Activated naive CD4-positive, alpha-beta T cell treated with anti-CD3 and anti-CD28 coated beads for 36 hours (primary cell): Measurements from ENCODE around the gene ACSL6. TPM values are rescaled to one million over a fixed set of nuclear protein-coding genes. Genes with fewer than 3 reads are reported as not detected.

ENCODE experiments used
- CTCF ChIA-PET: fragments of 350-600 bp; sonication (Branson Sonifier 250); formaldehyde crosslinking; loops from one replicate; lab custom pipeline; 2021; ENCODE audit warnings: antibody characterized with exemption; lab: Charles Lee
- DNase-seq: peaks from one replicate; pipeline ENCODE4 v3.0.0-alpha.2; 2020
- H3K27ac Mint-ChIP-seq: one replicate; pipeline ENCODE4 v1.8.0; 2021; ENCODE audit warnings: mild to moderate bottlenecking, mixed read lengths
- H3K27me3 Mint-ChIP-seq: one replicate; pipeline ENCODE4 v1.8.0; 2021; ENCODE audit warnings: low read depth, mixed read lengths
- H3K36me3 Mint-ChIP-seq: one replicate; pipeline ENCODE4 v1.8.0; 2021; ENCODE audit warnings: low read depth, mixed read lengths
- H3K4me1 Mint-ChIP-seq: one replicate; pipeline ENCODE4 v1.8.0; 2021; ENCODE audit warnings: low read depth, mixed read lengths
- H3K4me3 Mint-ChIP-seq: one replicate; pipeline ENCODE4 v1.8.0; 2021; ENCODE audit warnings: mild to moderate bottlenecking, moderate library complexity, mixed read lengths
- H3K9me3 Mint-ChIP-seq: one replicate; pipeline ENCODE4 v1.8.0; 2021; ENCODE audit warnings: mixed read lengths
- intact Hi-C: fragments of 100-400 bp; cut with micrococcal nuclease; formaldehyde crosslinking; loops from one replicate; pipeline ENCODE4 v1.15.1; 2023
- total RNA-seq, 2 experiments: library from RNA; stranded (reverse); gene quantifications; one replicate each; pipeline ENCODE4 v1.2.3, GENCODE V29; 2021

Gene ACSL6
- total RNA-seq, 2 experiments from 2014 or later = 1.2 to 2.4 TPM

- no peak for DNase-seq
- Mint-ChIP-seq H3K27ac (no peak overlapping the region), H3K27me3 (no peaks in the 10 kb centered on the region), H3K4me1 (peaks cover 19% of the 10 kb centered on the region), H3K9me3 (no peaks in the 10 kb centered on the region), H3K36me3 (no peaks in the 10 kb centered on the region), H3K4me3 (no peak overlapping the region)
- intact Hi-C loops = no loop called here
- CTCF ChIA-PET = interaction anchor here (4.0 kb wide), 1 partner anchor 12 kb away, joined by 18 read pairs; no protein-coding TSS in a partner anchor
Measured at GRCh38 chr5:131994533-131995226, 16.8 kb downstream of the ACSL6 start.

DNA sequence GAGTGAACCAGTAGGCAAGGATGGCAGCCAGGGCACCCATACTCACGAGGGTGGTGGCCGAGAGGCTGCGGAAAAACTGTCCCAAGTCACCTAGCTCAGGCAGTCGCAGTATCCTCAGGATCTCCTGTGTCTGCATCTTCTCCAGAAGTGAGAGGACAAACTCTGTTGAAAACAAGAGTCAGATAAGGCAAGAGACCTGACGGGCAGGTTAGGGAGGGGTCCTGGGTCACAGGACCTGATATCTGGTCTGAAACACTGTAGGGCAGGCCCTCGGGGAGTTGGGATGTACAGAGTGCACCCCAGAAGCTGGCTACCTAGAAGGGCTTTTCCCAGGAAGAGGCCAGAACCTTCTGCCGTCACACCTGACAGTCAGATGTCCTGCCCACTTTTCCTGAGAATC lies 17.4 kb downstream of the ACSL6 start:
- CTCF ChIA-PET = interaction anchor here (4.0 kb wide), 1 partner anchor 13 kb away, joined by 18 read pairs; no protein-coding TSS in a partner anchor
- DNase-seq = no peak
- Mint-ChIP-seq H3K36me3 (no peaks in the 10 kb centered on the region), H3K4me3 (no peak overlapping the region), H3K4me1 (peaks cover 14% of the 10 kb centered on the region), H3K27me3 (no peaks in the 10 kb centered on the region), H3K9me3 (no peaks in the 10 kb centered on the region), H3K27ac (no peak overlapping the region)
- intact Hi-C loops = no loop called here

- Mint-ChIP-seq H3K9me3 (no peaks in the 10 kb centered on the region), H3K4me1 (peaks cover 10% of the 10 kb centered on the region), H3K27ac (no peak overlapping the region), H3K27me3 (no peaks in the 10 kb centered on the region), H3K36me3 (no peaks in the 10 kb centered on the region), H3K4me3 (no peak overlapping the region)
- CTCF ChIA-PET = interaction anchor here (4.0 kb wide), 1 partner anchor 13 kb away, joined by 18 read pairs; no protein-coding TSS in a partner anchor
- DNase-seq = no peak
- intact Hi-C loops = no loop called here
Measured at GRCh38 chr5:131993676-131994075, 17.8 kb downstream of the ACSL6 start.

DNA sequence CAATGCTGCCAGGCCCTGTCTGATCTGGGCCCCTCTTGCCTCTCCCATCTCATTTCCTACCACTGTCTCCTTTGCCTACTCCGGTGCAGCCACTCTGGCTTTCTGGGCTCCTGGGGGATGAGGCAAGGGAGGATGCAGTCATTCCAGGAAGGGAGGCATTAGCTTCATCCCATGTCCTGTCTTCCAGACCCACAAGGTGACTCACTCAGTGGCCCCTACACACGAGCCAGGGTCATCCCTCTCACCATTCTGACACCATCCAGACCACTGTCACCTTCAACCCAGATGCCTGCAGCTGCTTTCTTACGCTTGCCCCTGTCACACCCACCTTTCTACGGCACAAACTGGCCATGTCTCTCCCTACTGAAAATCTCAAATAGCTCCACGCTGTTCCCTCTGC lies 19.1 kb downstream of the ACSL6 start:
- Mint-ChIP-seq H3K27ac (no peak overlapping the region), H3K4me1 (peaks cover 7% of the 10 kb centered on the region), H3K36me3 (no peaks in the 10 kb centered on the region), H3K27me3 (no peaks in the 10 kb centered on the region), H3K9me3 (no peaks in the 10 kb centered on the region), H3K4me3 (no peak overlapping the region)
- intact Hi-C loops = no loop called here
- no peak for DNase-seq
- CTCF ChIA-PET = no interaction called here

GRCh38 chr5:131991593-131992324 lies 19.7 kb downstream of the ACSL6 start:
- CTCF ChIA-PET = interaction anchor here (0.5 kb wide), 1 partner anchor 573 kb away, joined by 3 read pairs; no protein-coding TSS in a partner anchor
- H3K4me1 Mint-ChIP-seq = peaks cover 4% of the 10 kb centered on the region
- H3K9me3 Mint-ChIP-seq = no peaks in the 10 kb centered on the region
- H3K27me3 Mint-ChIP-seq = no peaks in the 10 kb centered on the region
- DNase-seq = no peak
- intact Hi-C loops = no loop called here
- H3K4me3 Mint-ChIP-seq = no peak overlapping the region
- H3K27ac Mint-ChIP-seq = no peak overlapping the region
- H3K36me3 Mint-ChIP-seq = no peaks in the 10 kb centered on the region

GRCh38 chr5:131990716-131991115 lies 20.7 kb downstream of the ACSL6 start:
- H3K9me3 Mint-ChIP-seq = no peaks in the 10 kb centered on the region
- intact Hi-C loops = no loop called here
- H3K27me3 Mint-ChIP-seq = no peaks in the 10 kb centered on the region
- DNase-seq = no peak
- no peak overlapping the region for H3K27ac Mint-ChIP-seq
- no peak overlapping the region for H3K4me3 Mint-ChIP-seq
- CTCF ChIA-PET = no interaction called here
- H3K4me1 Mint-ChIP-seq = no peaks in the 10 kb centered on the region
- H3K36me3 Mint-ChIP-seq = no peaks in the 10 kb centered on the region

DNA sequence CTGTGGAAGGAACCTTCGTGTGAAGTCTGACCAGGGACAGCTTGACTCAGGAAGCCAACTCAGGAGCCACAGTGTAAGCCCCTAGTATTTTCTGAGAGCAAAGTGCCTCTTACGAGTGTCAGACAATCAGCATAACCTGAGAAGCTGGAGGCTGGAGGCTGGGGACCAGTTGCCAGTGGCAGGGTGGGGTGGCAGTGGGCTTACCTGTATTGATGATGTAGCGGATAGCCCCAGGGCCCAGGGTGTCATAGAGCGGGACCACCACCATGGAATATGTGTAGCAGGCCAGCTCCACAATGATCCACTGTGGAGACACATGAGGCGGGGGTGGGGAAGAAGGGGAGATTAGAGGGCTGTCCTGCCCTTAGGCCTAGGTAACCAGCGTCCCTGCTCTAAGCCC lies 22.9 kb downstream of the ACSL6 start:
- CTCF ChIA-PET = no interaction called here
- no peaks in the 10 kb centered on the region for H3K27me3 Mint-ChIP-seq
- DNase-seq = no peak
- intact Hi-C loops = no loop called here
- H3K27ac Mint-ChIP-seq = no peak overlapping the region
- H3K4me3 Mint-ChIP-seq = no peak overlapping the region
- H3K9me3 Mint-ChIP-seq = no peaks in the 10 kb centered on the region
- H3K36me3 Mint-ChIP-seq = no peaks in the 10 kb centered on the region
- no peaks in the 10 kb centered on the region for H3K4me1 Mint-ChIP-seq

DNA sequence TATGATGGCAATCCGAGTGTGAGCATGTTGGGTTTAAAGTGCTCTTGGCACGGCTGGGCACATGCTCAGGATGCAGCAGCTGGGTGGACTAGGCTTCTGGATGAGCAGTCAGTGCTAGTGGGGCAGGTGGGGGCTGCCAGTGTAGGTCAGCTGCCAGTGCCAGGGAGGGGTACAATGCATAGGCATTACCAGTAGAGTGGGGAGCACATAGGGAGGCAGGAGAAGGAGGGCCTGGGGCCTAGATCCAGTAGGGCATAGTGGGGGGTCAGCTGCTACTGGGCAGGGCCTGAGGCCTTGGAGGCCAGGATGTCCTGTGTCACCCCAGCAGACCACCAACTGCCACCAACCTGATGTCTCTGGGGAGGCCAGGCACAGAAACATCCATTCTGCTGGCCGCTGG lies 24.2 kb downstream of the ACSL6 start:
- no peaks in the 10 kb centered on the region for H3K9me3 Mint-ChIP-seq
- intact Hi-C loops = no loop called here
- H3K4me3 Mint-ChIP-seq = no peak overlapping the region
- no peak overlapping the region for H3K27ac Mint-ChIP-seq
- H3K4me1 Mint-ChIP-seq = no peaks in the 10 kb centered on the region
- H3K36me3 Mint-ChIP-seq = no peaks in the 10 kb centered on the region
- DNase-seq = no peak
- CTCF ChIA-PET = no interaction called here
- H3K27me3 Mint-ChIP-seq = no peaks in the 10 kb centered on the region

DNA sequence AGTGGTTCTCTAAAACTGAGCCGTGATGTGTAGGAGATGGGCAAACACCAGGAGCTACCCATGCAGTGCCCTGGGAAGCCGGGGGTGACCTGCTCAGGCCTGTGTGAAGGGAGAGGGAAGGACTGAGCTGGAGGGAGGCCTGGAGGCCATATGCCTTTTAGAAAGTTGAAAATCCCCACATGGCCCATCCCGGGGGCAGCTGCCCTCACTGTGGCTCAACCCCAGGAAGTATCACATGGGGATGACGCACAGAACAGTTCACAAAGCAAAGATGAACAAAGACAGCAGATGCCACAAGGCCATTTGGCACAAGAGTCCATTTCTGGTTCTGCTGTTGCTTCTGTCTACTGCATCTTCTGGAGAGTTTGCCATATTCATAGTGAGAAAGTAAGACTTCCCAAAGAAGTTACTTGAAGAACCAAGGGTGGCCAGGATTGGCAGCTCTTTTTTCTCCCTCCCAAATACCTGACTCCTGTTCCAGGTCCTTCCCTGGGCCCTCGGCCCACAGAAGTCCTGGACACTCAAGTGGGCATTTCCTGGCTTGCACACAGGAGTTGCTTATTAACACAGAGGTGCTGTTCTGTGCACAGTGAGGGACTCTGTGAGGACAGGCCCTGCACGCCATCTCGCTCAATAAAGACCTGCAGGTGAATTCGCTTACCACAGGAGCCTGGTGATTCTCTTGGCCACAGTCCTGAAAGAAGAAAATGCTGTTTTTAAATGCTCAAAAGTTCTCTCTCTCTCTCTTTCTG lies 25.1 kb downstream of the ACSL6 start:
- H3K4me1 Mint-ChIP-seq = no peaks in the 10 kb centered on the region
- H3K27ac Mint-ChIP-seq = no peak overlapping the region
- no peak for DNase-seq
- no peak overlapping the region for H3K4me3 Mint-ChIP-seq
- intact Hi-C loops = no loop called here
- H3K27me3 Mint-ChIP-seq = no peaks in the 10 kb centered on the region
- CTCF ChIA-PET = no interaction called here
- no peaks in the 10 kb centered on the region for H3K36me3 Mint-ChIP-seq
- no peaks in the 10 kb centered on the region for H3K9me3 Mint-ChIP-seq

DNA sequence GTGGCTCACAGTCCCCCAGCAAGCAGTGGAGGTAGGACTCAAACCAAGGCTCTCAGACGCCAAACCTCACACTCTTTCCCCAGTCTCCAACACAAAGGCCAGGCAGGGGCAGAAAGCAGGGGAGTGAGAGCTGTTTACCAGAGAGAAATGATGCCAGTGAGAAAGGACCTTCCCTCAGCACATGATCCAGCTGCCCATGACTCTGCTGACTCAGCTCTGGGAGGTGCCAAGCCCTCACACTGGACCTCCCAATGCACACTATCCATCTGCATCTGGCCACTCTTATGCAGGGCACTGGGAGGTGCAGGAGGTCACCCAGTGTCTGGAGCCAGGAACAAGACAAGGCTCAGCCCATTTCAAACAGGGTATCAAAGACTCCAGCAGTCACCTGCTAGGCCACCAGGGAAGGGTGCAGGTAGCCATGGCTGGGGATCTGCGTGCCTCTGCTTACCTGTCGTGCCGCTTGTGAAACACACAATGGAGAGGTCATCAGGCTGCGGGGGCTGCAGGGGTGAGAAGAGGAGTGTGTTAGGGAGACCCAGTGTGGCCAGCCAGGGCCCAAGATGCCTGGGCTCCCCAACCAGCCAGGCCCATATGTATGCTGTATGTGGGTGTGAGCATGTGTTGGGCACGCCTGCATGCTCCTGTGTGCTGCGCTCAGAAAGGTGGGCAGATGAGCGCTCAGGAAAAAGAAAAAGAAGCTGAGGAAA lies 26.3 kb downstream of the ACSL6 start:
- Mint-ChIP-seq H3K9me3 (no peaks in the 10 kb centered on the region), H3K4me3 (no peak overlapping the region), H3K4me1 (no peaks in the 10 kb centered on the region), H3K27ac (no peak overlapping the region), H3K36me3 (no peaks in the 10 kb centered on the region), H3K27me3 (no peaks in the 10 kb centered on the region)
- no peak for DNase-seq
- intact Hi-C loops = no loop called here
- CTCF ChIA-PET = no interaction called here

DNA sequence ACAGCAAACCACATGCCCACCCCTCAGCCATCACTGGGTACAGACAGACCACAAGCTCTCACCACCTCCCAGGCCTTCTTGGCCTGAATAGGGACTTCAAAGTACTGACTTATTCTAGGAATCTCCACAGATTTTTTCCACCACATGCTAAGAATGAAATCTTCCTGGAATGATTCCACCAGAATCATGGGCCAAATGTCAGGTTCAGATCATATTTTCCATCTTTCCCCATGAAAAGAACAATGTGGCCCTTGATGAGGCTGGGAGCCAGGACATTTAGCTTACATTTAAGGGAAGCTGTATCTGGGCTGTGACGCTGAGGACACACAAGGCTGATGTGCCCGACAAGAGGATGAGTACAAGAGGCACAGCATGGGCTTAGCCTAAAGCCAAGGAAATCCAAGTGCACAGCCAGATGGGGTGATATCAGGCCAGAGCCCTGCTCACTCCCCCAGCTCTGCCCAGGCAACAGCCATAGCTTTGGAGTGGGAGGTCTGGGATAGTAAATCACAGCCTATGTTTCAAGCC lies 28.1 kb downstream of the ACSL6 start:
- Mint-ChIP-seq H3K27me3 (no peaks in the 10 kb centered on the region), H3K27ac (no peak overlapping the region), H3K4me3 (no peak overlapping the region), H3K4me1 (no peaks in the 10 kb centered on the region), H3K36me3 (no peaks in the 10 kb centered on the region), H3K9me3 (no peaks in the 10 kb centered on the region)
- intact Hi-C loops = no loop called here
- no peak for DNase-seq
- CTCF ChIA-PET = interaction anchor here (0.8 to 1.9 kb wide), 2 partner anchors 24 to 394 kb away, joined by 5 to 9 read pairs; no protein-coding TSS in a partner anchor

- no peak overlapping the region for H3K4me3 Mint-ChIP-seq
- H3K9me3 Mint-ChIP-seq = no peaks in the 10 kb centered on the region
- intact Hi-C loops = no loop called here
- H3K27ac Mint-ChIP-seq = no peak overlapping the region
- CTCF ChIA-PET = no interaction called here
- peaks cover 15% of the 10 kb centered on the region for H3K4me1 Mint-ChIP-seq
- no peaks in the 10 kb centered on the region for H3K27me3 Mint-ChIP-seq
- no peaks in the 10 kb centered on the region for H3K36me3 Mint-ChIP-seq
- DNase-seq = no peak
Measured at GRCh38 chr5:131981516-131981915, 29.9 kb downstream of the ACSL6 start.
